HepG2 (cell line): ENCODE data around the gene CAGE1. TPM values are rescaled to one million over a fixed set of nuclear protein-coding genes. Genes with fewer than 3 reads are reported as not detected.
A peak's percentile ranks its signal among the peaks of the same experiment; 100 is the strongest.

Source experiments
- CBX2 ChIP-seq, 2 experiments: fragments of 200-600 bp in 1 of 2; sonication (generic); formaldehyde crosslinking in 1 of 2; IDR thresholded peaks; 2 replicates each; pipeline versions ENCODE4 v1.7.0 to v1.8.1; 2018 to 2022; ENCODE audit warnings: low read depth in 2 of 2, low read length in 1 of 2, mild to moderate bottlenecking in 1 of 2, missing genetic modification reagents in 1 of 2
- EEA1 ChIP-seq: sonication (generic); formaldehyde crosslinking; IDR thresholded peaks from 2 replicates; pipeline ENCODE4 v1.5.1; 2020; ENCODE audit warnings: mild to moderate bottlenecking, missing genetic modification reagents, borderline replicate concordance
- GABPA ChIP-seq, 2 experiments: IDR thresholded peaks; 2 replicates each; pipeline ENCODE4 v1.6.1; 2011 to 2016; ENCODE audit warnings: low read depth in 2 of 2, low read length in 1 of 2, missing biosample characterization in 1 of 2, missing genetic modification characterization in 1 of 2
- HNF4G ChIP-seq, 2 experiments: sonication (generic) in 1 of 2; formaldehyde crosslinking in 1 of 2; IDR thresholded peaks; 2 replicates each; pipeline versions ENCODE4 v1.4.0 to v1.6.1; 2011 to 2020; ENCODE audit warnings: borderline replicate concordance in 2 of 2, low read depth in 2 of 2, mild to moderate bottlenecking in 2 of 2, low read length in 1 of 2, missing genetic modification reagents in 1 of 2, moderate library complexity in 1 of 2
- ISX ChIP-seq: sonication (generic); formaldehyde crosslinking; conservative IDR thresholded peaks from 2 replicates; pipeline ENCODE4 v1.5.0; 2020; ENCODE audit warnings: missing genetic modification reagents
- POLR2AphosphoS5 ChIP-seq: IDR thresholded peaks from 2 replicates; pipeline ENCODE4 v1.6.1; 2012; ENCODE audit warnings: low read depth, low read length
- SAFB2 ChIP-seq: sonication (generic); formaldehyde crosslinking; IDR thresholded peaks from 2 replicates; pipeline ENCODE4 v1.5.1; 2020; ENCODE audit warnings: missing genetic modification reagents, low read depth, mild to moderate bottlenecking, borderline replicate concordance
- SMC3 ChIP-seq: IDR thresholded peaks from 2 replicates; pipeline ENCODE4 v1.6.1; 2011; ENCODE audit warnings: low read length, improper control_type of control experiment
- TGIF2 ChIP-seq: IDR thresholded peaks from 2 replicates; pipeline ENCODE4 v1.6.1; 2016; ENCODE audit warnings: control low read depth, missing compliant biosample characterization
- ZFX ChIP-seq: sonication (generic); formaldehyde crosslinking; IDR thresholded peaks from 2 replicates; pipeline ENCODE4 v1.4.0; 2020; ENCODE audit warnings: mild to moderate bottlenecking, low read depth, missing genetic modification reagents, moderate library complexity
- ZNF33A ChIP-seq: sonication (generic); formaldehyde crosslinking; IDR thresholded peaks from 2 replicates; pipeline ENCODE4 v1.5.1; 2020; ENCODE audit warnings: missing genetic modification reagents, mild to moderate bottlenecking, moderate library complexity, borderline replicate concordance
- ZNF383 ChIP-seq: sonication (generic); formaldehyde crosslinking; IDR thresholded peaks from 2 replicates; pipeline ENCODE4 v1.4.0; 2020; ENCODE audit warnings: missing genetic modification reagents, mild to moderate bottlenecking, borderline replicate concordance
- ZNF468 ChIP-seq: sonication (generic); formaldehyde crosslinking; IDR thresholded peaks from 2 replicates; pipeline ENCODE4 v1.8.0; 2022; ENCODE audit warnings: mild to moderate bottlenecking, moderate library complexity, missing genetic modification reagents
- ZNF652 ChIP-seq: IDR thresholded peaks from 2 replicates; pipeline ENCODE4 v1.6.1; 2016; ENCODE audit warnings: low read depth, borderline replicate concordance
- ZNF737 ChIP-seq: sonication (generic); formaldehyde crosslinking; IDR thresholded peaks from 2 replicates; pipeline ENCODE4 v1.5.0; 2020; ENCODE audit warnings: missing genetic modification reagents, mild to moderate bottlenecking, borderline replicate concordance
- ZNF777 ChIP-seq: sonication (generic); formaldehyde crosslinking; IDR thresholded peaks from 2 replicates; pipeline ENCODE4 v1.4.0; 2020; ENCODE audit warnings: missing genetic modification reagents
- polyA plus RNA-seq, 8 experiments: library from polyadenylated mRNA; depleted of rRNA in 3 of 8; stranded (reverse) in 7 of 8; unstranded in 1 of 8; fragments of >200 nt; fragmentation: Illumina TruSeq in 4 of 8; extraction: Trizol in 4 of 8; gene quantifications; 2 replicates each; pipeline versions ENCODE4 v1.2.1 to v1.2.3, GENCODE V29; 2011 to 2016; ENCODE audit warnings: low read depth in 4 of 8, missing spikeins in 1 of 8, mixed read lengths in 1 of 8; ENCODE audit not compliant: insufficient read depth in 1 of 8
- total RNA-seq, 5 experiments: library from RNA; depleted of rRNA; stranded (reverse); fragments of >200 nt; fragmentation: Illumina TruSeq; extraction: Trizol; gene quantifications; 2 replicates each; pipeline ENCODE4 v1.2.3, GENCODE V29; 2016; ENCODE audit warnings: low read depth in 1 of 5
- TF ChIP-seq, protein P1 (sequence below): sonication (generic); formaldehyde crosslinking; IDR thresholded peaks from 2 replicates; pipeline ENCODE4 v1.4.0; 2020; ENCODE audit warnings: missing genetic modification reagents, mild to moderate bottlenecking, borderline replicate concordance
- TF ChIP-seq, protein P2 (sequence below): sonication (generic); formaldehyde crosslinking; IDR thresholded peaks from 2 replicates; pipeline ENCODE4 v1.4.0; 2020; ENCODE audit warnings: missing genetic modification reagents
- TF ChIP-seq, protein P3 (sequence below): sonication (generic); formaldehyde crosslinking; IDR thresholded peaks from 2 replicates; pipeline ENCODE4 v1.8.0; 2022; ENCODE audit warnings: missing genetic modification reagents, low read depth, mild to moderate bottlenecking, borderline replicate concordance
- TF ChIP-seq, protein P4 (sequence below): sonication (generic); formaldehyde crosslinking; IDR thresholded peaks from 2 replicates; pipeline ENCODE4 v1.9.0; 2022; ENCODE audit warnings: missing genetic modification reagents, mild to moderate bottlenecking, borderline replicate concordance

Gene CAGE1
- total and polyA plus RNA-seq, 2 of the 13 experiments (the other 11 are each of a cell fraction or from before 2014, with no cell fraction given): 0.03 to 0.15 TPM

DNA sequence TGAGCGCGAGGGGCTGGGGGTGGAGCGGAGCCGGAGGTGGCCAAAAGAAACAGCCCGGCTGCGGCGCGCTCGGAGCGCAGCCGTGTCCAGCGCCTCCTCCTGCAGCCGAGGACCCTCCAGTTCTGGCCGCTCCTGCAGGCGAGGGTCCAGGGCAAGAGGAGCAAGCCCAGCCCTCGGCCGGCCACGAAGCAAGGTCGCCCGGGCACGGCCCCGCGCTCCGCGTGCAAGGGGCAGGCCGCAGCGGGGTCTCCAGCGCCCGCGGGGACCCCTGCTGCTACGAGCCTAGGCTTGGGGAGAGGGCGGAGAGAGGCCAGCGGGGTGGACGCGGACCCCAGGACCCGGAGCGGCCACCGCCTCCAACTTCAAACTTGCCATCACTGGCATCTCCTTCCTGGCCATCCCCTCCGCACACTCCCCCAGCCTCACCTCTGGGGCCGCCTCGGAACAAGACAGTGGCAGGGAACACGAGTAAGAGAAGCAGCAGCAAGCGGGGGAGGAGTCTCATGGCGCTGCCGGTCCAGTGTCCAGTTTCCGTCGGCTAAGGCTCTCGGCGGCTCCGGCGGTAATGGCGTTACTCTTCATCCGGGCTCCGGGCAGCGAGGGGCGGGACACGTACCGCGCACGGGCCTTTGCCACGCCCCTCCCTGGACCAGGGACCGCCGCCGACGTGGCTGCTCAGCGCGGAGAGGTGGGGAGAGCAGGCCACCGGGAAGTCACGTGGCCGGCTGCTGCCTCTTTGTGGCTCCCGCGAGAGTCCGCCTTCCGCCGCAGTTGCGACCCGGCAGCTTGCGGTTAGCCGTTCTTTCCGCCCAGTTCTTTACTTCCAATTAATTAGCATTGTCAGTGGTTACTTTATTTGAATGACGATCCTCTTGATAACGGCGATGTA, 76.7 kb downstream of the CAGE1 start, which contains the start of gene SSR1 (continued):
- TF ChIP-seq ISX (no peak), ZNF33A (CRISPR knock-in tag) (no peak), ZNF468 (CRISPR knock-in tag) (no peak), EEA1 (CRISPR knock-in tag) (peak; percentile 52; the same call in 1 of the 2 replicates), ZNF737 (CRISPR knock-in tag) (no peak), SMC3 (no peak), CBX2 (IDR thresholded peaks at IDR 0.05; ENCODE audit: low read depth, low read length) (no peak), CBX2 (CRISPR knock-in tag; IDR thresholded peaks at IDR 0.05; ENCODE audit: low read depth) (peak; percentile 74; the same call in 1 of the 2 replicates), ZNF777 (CRISPR knock-in tag) (peak; percentile 45; the same call in 1 of the 2 replicates), ZFX (CRISPR knock-in tag) (peak; percentile 86), SAFB2 (CRISPR knock-in tag) (peak; percentile 93; the same call in 1 of the 2 replicates), ZNF383 (no peak), ZNF652 (peak; percentile 30; the same call in 1 of the 2 replicates), HNF4G (IDR thresholded peaks at IDR 0.05; ENCODE audit: borderline replicate concordance, low read depth, low read length) (peak; percentile 5; the same call in 1 of the 2 replicates), HNF4G (CRISPR knock-in tag; IDR thresholded peaks at IDR 0.05; ENCODE audit: borderline replicate concordance, low read depth) (no peak; the same call in 1 of the 2 replicates), TGIF2 (peak; percentile 77), POLR2AphosphoS5 (peak; percentile 95), GABPA (IDR thresholded peaks at IDR 0.05; ENCODE audit: low read depth, low read length) (peak; percentile 52), GABPA (CRISPR knock-in tag; IDR thresholded peaks at IDR 0.05; ENCODE audit: low read depth) (peak; percentile 83)
- TF ChIP-seq, protein P1, sequence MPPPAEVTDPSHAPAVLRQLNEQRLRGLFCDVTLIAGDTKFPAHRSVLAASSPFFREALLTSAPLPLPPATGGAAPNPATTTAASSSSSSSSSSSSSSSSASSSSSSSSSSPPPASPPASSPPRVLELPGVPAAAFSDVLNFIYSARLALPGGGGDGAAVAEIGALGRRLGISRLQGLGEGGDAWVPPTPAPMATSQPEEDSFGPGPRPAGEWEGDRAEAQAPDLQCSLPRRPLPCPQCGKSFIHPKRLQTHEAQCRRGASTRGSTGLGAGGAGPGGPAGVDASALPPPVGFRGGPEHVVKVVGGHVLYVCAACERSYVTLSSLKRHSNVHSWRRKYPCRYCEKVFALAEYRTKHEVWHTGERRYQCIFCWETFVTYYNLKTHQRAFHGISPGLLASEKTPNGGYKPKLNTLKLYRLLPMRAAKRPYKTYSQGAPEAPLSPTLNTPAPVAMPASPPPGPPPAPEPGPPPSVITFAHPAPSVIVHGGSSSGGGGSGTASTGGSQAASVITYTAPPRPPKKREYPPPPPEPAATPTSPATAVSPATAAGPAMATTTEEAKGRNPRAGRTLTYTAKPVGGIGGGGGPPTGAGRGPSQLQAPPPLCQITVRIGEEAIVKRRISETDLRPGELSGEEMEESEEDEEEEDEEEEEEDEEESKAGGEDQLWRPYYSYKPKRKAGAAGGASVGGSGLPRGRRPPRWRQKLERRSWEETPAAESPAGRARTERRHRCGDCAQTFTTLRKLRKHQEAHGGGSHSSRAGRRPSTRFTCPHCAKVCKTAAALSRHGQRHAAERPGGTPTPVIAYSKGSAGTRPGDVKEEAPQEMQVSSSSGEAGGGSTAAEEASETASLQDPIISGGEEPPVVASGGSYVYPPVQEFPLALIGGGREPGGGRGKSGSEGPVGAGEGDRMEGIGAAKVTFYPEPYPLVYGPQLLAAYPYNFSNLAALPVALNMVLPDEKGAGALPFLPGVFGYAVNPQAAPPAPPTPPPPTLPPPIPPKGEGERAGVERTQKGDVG (CRISPR knock-in tag): 0 out of 2 replicates have a peak, but pooled peaks have one; percentile 47
- TF ChIP-seq, protein P2, sequence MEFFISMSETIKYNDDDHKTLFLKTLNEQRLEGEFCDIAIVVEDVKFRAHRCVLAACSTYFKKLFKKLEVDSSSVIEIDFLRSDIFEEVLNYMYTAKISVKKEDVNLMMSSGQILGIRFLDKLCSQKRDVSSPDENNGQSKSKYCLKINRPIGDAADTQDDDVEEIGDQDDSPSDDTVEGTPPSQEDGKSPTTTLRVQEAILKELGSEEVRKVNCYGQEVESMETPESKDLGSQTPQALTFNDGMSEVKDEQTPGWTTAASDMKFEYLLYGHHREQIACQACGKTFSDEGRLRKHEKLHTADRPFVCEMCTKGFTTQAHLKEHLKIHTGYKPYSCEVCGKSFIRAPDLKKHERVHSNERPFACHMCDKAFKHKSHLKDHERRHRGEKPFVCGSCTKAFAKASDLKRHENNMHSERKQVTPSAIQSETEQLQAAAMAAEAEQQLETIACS (CRISPR knock-in tag): no peak
- TF ChIP-seq, protein P3, sequence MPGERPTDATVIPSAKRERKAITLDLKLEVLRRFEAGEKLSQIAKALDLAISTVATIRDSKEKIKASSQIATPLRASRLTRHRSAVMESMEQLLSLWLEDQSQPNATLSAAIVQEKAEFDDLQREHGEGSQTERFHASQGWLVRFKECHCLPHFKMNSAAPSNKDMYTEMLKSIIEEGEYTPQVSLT: no peak; the same call in 1 of the 2 replicates
- TF ChIP-seq, protein P4, sequence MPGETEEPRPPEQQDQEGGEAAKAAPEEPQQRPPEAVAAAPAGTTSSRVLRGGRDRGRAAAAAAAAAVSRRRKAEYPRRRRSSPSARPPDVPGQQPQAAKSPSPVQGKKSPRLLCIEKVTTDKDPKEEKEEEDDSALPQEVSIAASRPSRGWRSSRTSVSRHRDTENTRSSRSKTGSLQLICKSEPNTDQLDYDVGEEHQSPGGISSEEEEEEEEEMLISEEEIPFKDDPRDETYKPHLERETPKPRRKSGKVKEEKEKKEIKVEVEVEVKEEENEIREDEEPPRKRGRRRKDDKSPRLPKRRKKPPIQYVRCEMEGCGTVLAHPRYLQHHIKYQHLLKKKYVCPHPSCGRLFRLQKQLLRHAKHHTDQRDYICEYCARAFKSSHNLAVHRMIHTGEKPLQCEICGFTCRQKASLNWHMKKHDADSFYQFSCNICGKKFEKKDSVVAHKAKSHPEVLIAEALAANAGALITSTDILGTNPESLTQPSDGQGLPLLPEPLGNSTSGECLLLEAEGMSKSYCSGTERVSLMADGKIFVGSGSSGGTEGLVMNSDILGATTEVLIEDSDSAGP (CRISPR knock-in tag): peak; percentile 96
